HG03175 (cell line): ENCODE measurements around the gene DCANP1.

Source experiments
- ATAC-seq: cut with Tn5 transposase; IDR thresholded peaks from one replicate; pipeline ENCODE4 v1.9.1; 2021; ENCODE audit warnings: mild to moderate bottlenecking, moderate library complexity; ENCODE audit not compliant: unreplicated experiment

Gene DCANP1

GRCh38 chr5:135443161-135443960, 3.8 kb downstream of the DCANP1 start:
- ATAC-seq, result no peak

- no peak for ATAC-seq
Measured at GRCh38 chr5:135442431-135443160, 4.6 kb downstream of the DCANP1 start.

- ATAC-seq, result no peak
Measured at GRCh38 chr5:135441919-135442318, 5.2 kb downstream of the DCANP1 start.

- ATAC-seq, result no peak
Measured at GRCh38 chr5:135441350-135441831, 5.8 kb downstream of the DCANP1 start.

- no peak for ATAC-seq
Measured at GRCh38 chr5:135440916-135441315, 6.2 kb downstream of the DCANP1 start.

GRCh38 chr5:135439231-135440205, 7.6 kb downstream of the DCANP1 start:
- no peak for ATAC-seq

- ATAC-seq, result no peak
Measured at GRCh38 chr5:135438636-135439221, 8.4 kb downstream of the DCANP1 start.

- ATAC-seq, result no peak
Measured at GRCh38 chr5:135437796-135438560, 9.2 kb downstream of the DCANP1 start.

GRCh38 chr5:135437422-135437795, 9.7 kb downstream of the DCANP1 start:
- ATAC-seq, result no peak

- no peak for ATAC-seq
Measured at GRCh38 chr5:135436951-135437418, 10.2 kb downstream of the DCANP1 start.

GRCh38 chr5:135435467-135436330, 11.4 kb downstream of the DCANP1 start:
- ATAC-seq, result no peak

- ATAC-seq, result no peak
Measured at GRCh38 chr5:135434591-135435466, 12.3 kb downstream of the DCANP1 start.

- ATAC-seq, result no peak
Measured at GRCh38 chr5:135433681-135434426, 13.3 kb downstream of the DCANP1 start.

GRCh38 chr5:135432113-135432512, 15.0 kb downstream of the DCANP1 start:
- ATAC-seq, result no peak

GRCh38 chr5:135430135-135430437, 17.1 kb downstream of the DCANP1 start:
- no peak for ATAC-seq

- no peak for ATAC-seq
Measured at GRCh38 chr5:135429301-135430134, 17.6 kb downstream of the DCANP1 start.
